HL-60 (cell line): ENCODE data around the gene LRRC1.

Experiments used
- DNase-seq, 2 experiments: peaks; one replicate each; pipeline ENCODE4 v3.0.0-alpha.2; 2010 to 2020; ENCODE audit warnings: low read depth in 1 of 2, low spot score in 1 of 2
- H3K27ac ChIP-seq: fragments of 250-450 bp; sonication (Bioruptor Pico); replicated peaks from 2 replicates; pipeline ENCODE4 v1.5.1; 2020; ENCODE audit warnings: mild to moderate bottlenecking, moderate library complexity
- H3K27me3 ChIP-seq: fragments of 250-450 bp; sonication (Bioruptor Pico); 2 replicates; pipeline ENCODE4 v1.5.1; 2021; ENCODE audit warnings: mild to moderate bottlenecking, moderate library complexity; ENCODE audit not compliant: insufficient read depth, poor library complexity, severe bottlenecking
- H3K4me3 ChIP-seq: replicated peaks from 2 replicates; pipeline ENCODE4 v1.5.1; 2011; ENCODE audit warnings: mild to moderate bottlenecking, control low read depth, low read length; ENCODE audit not compliant: insufficient read depth
- GABPA ChIP-seq: IDR thresholded peaks from 2 replicates; pipeline ENCODE4 v1.6.1; 2012; ENCODE audit warnings: low read depth
- POLR2AphosphoS5 ChIP-seq: IDR thresholded peaks from 2 replicates; pipeline ENCODE4 v1.6.1; 2012; ENCODE audit warnings: low read depth
- SPI1 ChIP-seq: IDR thresholded peaks from 2 replicates; pipeline ENCODE4 v1.6.1; 2012; ENCODE audit warnings: low read depth, mild to moderate bottlenecking, borderline replicate concordance
- TF ChIP-seq, protein P1 (sequence below): IDR thresholded peaks from 2 replicates; pipeline ENCODE4 v1.6.1; 2012; ENCODE audit warnings: low read depth; ENCODE audit not compliant: insufficient replicate concordance
- TF ChIP-seq, protein P2 (sequence below): IDR thresholded peaks from one replicate; pipeline ENCODE4 v1.5.1; 2011; ENCODE audit warnings: low read length, control low read depth, inconsistent platforms; ENCODE audit not compliant: insufficient read depth

LRRC1 gene

DNA sequence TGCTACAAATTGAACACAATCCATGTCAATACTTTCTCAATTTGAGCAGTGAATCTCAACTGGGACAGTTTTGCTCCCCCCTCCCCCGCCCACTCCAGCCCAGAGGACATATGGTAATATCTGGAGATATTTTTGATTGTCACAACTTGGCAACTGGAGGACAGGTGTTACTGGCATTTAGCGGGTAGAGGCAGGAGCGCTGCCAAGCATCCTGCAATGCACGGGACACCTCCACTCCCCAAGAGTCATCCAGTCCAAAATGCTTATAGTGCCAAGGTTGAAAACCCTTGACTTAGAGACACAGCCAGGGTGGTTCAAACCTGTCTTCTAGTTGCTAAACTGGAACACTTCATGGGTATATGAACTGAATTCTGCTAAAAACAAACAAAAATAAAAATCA lies 26.9 kb upstream of the LRRC1 start:
- Histone ChIP-seq H3K4me3 (no peak overlapping the region), H3K27me3 (no peaks in the 10 kb centered on the region), H3K27ac (no peak overlapping the region)
- no peak for TF ChIP-seq POLR2AphosphoS5
- TF ChIP-seq, protein P1, sequence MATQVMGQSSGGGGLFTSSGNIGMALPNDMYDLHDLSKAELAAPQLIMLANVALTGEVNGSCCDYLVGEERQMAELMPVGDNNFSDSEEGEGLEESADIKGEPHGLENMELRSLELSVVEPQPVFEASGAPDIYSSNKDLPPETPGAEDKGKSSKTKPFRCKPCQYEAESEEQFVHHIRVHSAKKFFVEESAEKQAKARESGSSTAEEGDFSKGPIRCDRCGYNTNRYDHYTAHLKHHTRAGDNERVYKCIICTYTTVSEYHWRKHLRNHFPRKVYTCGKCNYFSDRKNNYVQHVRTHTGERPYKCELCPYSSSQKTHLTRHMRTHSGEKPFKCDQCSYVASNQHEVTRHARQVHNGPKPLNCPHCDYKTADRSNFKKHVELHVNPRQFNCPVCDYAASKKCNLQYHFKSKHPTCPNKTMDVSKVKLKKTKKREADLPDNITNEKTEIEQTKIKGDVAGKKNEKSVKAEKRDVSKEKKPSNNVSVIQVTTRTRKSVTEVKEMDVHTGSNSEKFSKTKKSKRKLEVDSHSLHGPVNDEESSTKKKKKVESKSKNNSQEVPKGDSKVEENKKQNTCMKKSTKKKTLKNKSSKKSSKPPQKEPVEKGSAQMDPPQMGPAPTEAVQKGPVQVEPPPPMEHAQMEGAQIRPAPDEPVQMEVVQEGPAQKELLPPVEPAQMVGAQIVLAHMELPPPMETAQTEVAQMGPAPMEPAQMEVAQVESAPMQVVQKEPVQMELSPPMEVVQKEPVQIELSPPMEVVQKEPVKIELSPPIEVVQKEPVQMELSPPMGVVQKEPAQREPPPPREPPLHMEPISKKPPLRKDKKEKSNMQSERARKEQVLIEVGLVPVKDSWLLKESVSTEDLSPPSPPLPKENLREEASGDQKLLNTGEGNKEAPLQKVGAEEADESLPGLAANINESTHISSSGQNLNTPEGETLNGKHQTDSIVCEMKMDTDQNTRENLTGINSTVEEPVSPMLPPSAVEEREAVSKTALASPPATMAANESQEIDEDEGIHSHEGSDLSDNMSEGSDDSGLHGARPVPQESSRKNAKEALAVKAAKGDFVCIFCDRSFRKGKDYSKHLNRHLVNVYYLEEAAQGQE = no peak
- TF ChIP-seq GABPA = no peak
- TF ChIP-seq, protein P2, sequence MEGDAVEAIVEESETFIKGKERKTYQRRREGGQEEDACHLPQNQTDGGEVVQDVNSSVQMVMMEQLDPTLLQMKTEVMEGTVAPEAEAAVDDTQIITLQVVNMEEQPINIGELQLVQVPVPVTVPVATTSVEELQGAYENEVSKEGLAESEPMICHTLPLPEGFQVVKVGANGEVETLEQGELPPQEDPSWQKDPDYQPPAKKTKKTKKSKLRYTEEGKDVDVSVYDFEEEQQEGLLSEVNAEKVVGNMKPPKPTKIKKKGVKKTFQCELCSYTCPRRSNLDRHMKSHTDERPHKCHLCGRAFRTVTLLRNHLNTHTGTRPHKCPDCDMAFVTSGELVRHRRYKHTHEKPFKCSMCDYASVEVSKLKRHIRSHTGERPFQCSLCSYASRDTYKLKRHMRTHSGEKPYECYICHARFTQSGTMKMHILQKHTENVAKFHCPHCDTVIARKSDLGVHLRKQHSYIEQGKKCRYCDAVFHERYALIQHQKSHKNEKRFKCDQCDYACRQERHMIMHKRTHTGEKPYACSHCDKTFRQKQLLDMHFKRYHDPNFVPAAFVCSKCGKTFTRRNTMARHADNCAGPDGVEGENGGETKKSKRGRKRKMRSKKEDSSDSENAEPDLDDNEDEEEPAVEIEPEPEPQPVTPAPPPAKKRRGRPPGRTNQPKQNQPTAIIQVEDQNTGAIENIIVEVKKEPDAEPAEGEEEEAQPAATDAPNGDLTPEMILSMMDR = no peak
- no peak for TF ChIP-seq SPI1
- DNase-seq = no peak

DNA sequence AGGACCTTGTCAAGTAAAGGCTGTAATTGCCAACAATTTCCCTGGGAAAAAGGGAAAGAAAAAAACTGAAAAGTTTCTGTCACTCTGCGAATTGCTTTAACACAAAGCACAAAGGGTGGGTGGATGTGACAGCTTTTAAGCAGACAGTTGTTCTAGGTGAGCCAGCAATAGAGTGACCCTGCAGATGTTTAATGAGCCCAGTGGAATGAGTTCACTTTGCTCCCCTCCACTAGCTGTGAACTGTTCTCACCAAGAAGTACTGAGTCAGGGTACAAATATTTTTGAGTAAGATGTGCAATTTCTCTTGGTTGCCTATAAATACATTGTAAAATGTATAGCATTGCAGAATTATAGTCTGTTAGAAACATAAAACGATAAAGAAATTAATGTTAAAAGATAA lies 26.2 kb upstream of the LRRC1 start:
- no peak overlapping the region for H3K27ac ChIP-seq
- no peak for TF ChIP-seq SPI1
- TF ChIP-seq, protein P2 = no peak
- TF ChIP-seq GABPA = no peak
- TF ChIP-seq, protein P1 = no peak
- no peak for TF ChIP-seq POLR2AphosphoS5
- H3K27me3 ChIP-seq = no peaks in the 10 kb centered on the region
- no peak overlapping the region for H3K4me3 ChIP-seq
- no peak for DNase-seq

DNA sequence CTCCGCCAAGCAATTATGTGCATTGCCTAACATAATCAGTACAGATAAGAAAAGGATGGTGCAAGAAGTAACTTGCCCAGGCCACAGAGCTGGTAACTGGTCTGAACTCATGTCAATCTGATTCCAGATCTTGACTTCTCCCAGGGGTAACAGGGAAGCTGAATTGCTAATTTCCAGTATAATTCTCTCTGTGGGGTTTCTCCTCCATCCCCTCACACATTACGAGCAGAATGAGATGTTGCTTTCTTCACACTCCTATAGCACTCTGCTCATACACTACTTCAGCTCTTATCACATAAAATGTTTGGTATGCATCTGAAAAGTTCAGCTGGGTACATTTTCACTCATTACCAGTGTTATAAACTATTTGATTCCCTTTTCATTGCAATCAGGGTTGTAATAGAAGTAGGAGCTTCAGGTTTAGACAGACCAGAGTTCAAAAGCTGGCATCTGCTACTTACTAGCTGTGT lies 24.0 kb upstream of the LRRC1 start:
- TF ChIP-seq, protein P2 = no peak
- TF ChIP-seq, protein P1 = no peak
- no peak for TF ChIP-seq POLR2AphosphoS5
- no peak for TF ChIP-seq GABPA
- TF ChIP-seq SPI1 = no peak
- no peaks in the 10 kb centered on the region for H3K27me3 ChIP-seq
- no peak overlapping the region for H3K4me3 ChIP-seq
- no peak overlapping the region for H3K27ac ChIP-seq
- DNase-seq = no peak
